Activated CD8-positive, alpha-beta memory T cell treated with anti-CD3 and anti-CD28 coated beads, Interleukin-2, amount 50 U/mL, for 4 hours (primary cell): ENCODE results near the gene IL32.
A peak's percentile ranks its signal among the peaks of the same experiment; 100 is the strongest.
"Not testable (repeated sequence)": the region's sequence is repeated elsewhere in the genome, so short reads cannot be mapped to it uniquely, and the experiment has no call there.

Source experiments
- DNase-seq: peaks from one replicate; pipeline ENCODE4 v3.0.0-alpha.2; 2020

IL32 gene

DNA sequence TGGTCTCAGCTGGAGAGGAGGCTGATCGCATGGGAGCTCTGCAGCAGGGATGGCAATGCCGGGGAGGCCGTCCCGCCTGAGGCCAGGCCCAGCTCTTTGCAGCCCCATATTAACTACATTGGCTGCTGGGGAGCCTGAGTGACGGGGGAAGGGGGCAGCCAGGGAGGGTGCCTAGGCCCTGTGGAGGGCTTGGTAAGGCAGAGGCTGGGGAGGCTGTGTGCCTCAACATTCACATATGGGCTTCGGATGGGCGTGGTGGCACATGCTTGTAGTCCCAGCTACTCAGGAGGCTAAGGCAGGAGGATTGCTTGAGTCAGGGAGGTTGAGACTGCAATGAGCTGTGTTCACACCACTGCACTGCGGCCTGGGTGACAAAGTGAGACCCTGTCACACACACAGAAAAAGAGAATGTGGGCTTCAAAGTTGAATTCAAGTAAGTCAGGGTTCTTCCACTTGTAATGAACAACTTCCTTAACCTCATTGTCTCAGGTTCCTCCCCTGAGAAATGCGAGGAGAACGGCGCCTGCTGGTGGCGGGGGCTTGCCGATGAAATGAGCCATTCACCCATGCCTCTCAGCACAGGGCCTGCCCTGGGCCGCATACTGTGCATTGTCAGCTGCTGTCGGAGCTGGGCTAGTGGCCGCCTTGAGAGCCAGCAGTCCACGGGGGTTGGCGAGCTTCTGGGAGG is 7.3 kb downstream of the IL32 start:
- not testable (repeated sequence) for DNase-seq

DNA sequence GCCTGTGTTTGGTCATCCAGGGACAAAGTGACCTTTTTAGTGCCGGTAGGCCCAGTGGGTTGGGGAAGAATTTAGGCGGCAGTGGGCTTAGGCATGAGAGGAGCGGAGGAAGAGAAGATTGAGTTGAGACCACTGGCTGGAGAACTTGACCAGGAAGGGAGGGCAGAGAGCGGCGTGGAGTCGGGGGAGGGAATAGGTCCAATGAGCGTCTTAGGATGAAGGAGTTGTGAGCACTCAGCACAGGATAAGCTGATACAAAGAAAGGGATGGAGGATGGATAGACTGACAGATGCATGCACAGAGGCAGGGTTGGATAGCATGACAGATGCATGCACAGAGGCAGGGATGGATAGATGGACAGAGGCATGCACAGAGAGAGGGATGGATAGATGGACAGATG is 8.0 kb downstream of the IL32 start:
- no peak for DNase-seq

GRCh38 chr16:3074860-3075522 is 9.6 kb downstream of the IL32 start:
- DNase-seq = peak; percentile 66

GRCh38 chr16:3075523-3075915 is 10.1 kb downstream of the IL32 start:
- DNase-seq = no peak

- not testable (repeated sequence) for DNase-seq
Observed at GRCh38 chr16:3075946-3076345, 10.5 kb downstream of the IL32 start.

DNA sequence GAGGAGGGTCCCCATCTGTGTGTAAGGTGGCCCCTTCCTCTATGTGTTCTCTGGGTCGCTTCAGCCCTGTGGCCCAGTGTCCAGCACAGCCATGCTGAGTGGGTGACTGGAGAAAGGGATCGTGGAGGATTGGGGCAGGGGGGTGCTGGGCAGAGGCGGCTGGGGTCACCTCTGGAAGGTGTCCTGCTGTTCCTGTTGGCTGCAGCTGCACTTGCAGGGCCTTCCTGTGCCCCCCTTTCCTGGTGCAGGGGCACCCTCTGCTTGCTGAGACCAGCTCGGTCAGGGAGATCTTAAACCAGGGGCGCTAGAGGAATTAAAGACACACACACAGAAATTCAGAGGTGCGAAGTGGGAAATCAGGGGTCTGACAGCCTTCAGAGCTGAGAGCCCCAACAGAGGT is 11.1 kb downstream of the IL32 start:
- DNase-seq = no peak

GRCh38 chr16:3080024-3080423 is 14.6 kb downstream of the IL32 start:
- no peak for DNase-seq

GRCh38 chr16:3081957-3082356 is 16.5 kb downstream of the IL32 start:
- DNase-seq = not testable (repeated sequence)

GRCh38 chr16:3083408-3083807 is 18.0 kb downstream of the IL32 start:
- DNase-seq = not testable (repeated sequence)

DNA sequence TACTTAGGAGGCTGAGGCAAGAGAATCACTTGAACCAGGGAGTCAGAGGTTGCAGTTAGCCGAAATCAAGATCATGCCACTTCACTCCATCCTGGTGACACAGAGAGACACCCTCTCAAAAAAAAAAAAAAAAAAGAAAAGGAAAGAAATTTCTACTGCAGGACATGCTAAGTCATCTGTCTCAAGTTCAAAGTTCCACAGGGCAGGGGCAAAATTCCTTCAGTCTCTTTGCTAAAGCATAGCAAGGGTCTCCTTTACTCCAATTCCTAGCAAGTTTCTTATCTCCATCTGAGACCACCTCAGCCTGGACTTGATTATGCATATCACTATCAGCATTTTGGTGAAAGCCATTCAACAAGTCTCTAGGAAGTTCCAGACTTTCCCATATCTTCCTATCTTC is 19.1 kb downstream of the IL32 start:
- no peak for DNase-seq

DNA sequence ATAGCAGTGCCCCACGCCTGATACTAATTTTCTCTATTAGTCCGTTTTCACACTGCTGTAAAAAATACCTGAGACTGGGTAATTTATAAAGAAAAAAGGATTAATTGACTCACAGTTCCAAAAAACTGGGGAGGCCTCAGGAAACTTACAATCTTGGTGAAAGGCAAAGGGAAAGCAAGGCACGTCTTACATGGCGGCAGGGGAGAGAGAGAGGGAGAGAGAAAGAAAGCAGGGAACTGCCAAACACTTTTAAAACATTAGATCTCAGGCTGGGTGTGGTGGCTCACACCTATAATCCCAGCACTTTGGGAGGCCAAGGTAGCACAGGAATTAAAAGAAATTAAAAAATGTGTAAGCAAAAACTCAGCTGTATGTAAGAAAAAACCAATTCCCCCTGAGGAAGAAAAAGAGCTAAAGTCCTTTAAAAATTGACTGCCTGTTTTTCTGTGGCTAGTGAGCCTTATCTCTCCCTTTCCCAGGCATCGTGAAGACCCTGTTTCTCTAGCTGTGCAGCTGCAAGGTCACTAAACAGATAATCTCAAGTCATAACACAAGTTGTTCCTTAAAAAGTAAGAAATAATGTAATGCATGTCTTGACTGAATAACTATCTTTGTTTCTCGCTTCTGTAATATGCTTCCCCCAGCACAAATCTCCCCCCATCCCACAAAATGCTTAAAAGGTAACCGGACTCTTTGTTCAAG is 19.7 kb downstream of the IL32 start:
- no peak for DNase-seq

GRCh38 chr16:3085868-3086595 is 20.6 kb downstream of the IL32 start:
- DNase-seq = no peak

DNA sequence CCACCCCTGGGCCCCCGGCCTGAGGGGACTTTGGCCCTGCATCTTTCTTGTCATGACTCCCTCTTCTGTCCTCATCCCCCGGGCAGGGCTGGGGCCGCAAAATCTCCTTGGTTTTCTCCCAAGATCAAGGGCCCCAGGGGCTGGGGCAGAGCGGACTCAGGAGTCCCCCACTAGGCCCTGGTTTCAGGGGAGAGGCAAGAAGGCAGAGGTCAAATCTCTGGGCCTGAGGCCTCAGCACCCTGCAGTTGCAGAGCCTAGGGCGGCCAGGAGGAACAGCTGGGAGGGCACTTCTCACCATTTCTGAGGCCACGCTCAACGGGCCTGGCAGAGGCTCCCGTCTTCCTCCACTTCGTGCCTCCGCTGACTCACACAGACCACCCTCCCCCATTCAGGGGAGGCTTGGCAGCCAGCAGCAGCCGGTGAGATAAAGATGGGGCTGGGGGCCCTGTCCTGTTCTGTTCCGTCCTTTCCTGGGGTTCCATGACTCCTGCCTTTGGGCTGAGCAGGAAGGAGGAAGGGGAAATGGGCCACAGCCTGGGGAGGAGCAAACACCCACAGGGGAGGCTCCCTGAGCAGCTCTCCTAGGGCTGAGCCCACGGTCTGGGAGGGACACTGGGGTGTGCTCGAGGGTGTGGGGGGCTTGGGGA is 21.3 kb downstream of the IL32 start:
- no peak for DNase-seq

GRCh38 chr16:3087243-3088235 is 22.1 kb downstream of the IL32 start:
- DNase-seq = no peak

- DNase-seq = no peak
Observed at GRCh38 chr16:3088450-3088849, 23.0 kb downstream of the IL32 start.

- DNase-seq = no peak
Observed at GRCh38 chr16:3088925-3089716, 23.7 kb downstream of the IL32 start.

DNA sequence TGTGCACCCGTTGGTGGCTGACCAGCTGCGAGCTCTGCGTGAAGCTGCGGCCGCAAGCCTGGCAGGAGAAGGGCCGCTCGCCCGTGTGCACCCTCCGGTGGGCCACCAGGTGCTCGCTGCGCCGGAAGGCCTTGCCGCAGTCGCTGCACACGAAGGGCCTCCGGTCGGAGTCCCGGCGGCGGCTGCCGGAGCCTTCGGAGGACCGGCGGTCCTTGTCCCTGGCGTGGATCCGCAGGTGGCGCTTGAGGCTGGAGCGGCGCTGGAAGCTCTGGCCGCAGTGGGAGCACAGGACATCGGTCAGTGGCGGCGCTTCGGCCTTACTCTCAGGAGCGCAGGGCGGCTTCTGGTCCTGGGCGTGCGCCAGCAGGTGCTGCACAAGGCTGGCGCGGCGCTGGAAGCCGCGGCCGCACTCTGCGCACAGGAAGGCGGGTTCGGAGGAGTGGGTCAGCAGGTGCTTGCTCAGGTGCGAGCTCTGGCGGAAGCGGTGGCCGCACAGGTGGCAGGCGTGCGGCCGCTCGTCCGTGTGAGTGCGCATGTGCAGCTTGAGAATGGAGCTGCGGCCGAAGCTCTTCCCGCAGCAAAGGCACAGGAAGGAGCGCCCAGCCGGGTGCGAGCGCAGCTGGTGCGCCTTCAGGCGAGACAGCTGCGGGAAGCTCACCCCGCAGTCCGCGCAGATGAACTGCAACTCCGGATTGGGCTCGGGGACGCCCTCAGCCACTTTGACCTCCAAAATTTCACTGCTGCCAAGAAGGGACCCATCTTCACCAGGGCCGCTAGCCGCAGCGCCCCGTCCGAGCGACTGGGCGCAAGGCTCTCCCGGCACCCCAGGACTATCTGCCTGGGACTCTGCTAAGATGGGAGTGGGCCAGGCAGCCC is 24.5 kb downstream of the IL32 start:
- no peak for DNase-seq

DNA sequence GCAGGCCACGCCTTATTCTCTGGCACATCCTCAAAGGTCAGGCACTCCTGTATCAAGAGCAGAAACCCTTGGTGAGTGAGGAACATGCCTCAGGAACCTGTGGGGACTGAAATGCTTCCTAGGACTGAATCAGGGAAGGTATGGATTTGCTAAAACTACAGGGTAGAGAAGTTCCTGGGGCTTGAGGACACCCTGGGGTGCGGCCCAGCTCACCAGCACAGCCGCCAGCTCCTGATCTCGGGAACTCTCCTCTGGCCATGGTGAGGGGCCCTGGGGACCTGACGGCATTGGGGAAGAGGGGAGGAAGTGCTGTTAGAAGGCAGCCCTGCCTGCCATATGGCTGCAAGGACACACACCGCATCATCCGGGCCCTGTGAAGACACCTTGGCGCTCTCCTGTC is 26.1 kb downstream of the IL32 start:
- DNase-seq = no peak

GRCh38 chr16:3092501-3092941 is 27.1 kb downstream of the IL32 start:
- no peak for DNase-seq
